Fibroblast of lung (primary cell): ENCODE measurements around the gene CDIPT. TPM values are rescaled to one million over a fixed set of nuclear protein-coding genes. Genes with fewer than 3 reads are reported as not detected.

Experiments
- DNase-seq, 2 donors: peaks; one replicate each; pipeline versions ENCODE4 v3.0.0 to v3.0.0-alpha.2; 2010; ENCODE audit warnings: low read depth in 2 of 2
- H2AFZ ChIP-seq: 2 replicates; pipeline ENCODE4 v1.5.1; 2012; ENCODE audit warnings: low read length, control low read depth, inconsistent platforms
- H3K27ac ChIP-seq: 2 replicates; pipeline ENCODE4 v1.5.1; 2011; ENCODE audit warnings: low read length, control low read depth; ENCODE audit not compliant: insufficient read depth
- H3K27me3 ChIP-seq: 2 replicates; pipeline ENCODE4 v1.5.1; 2011; ENCODE audit warnings: mild to moderate bottlenecking, low read length; ENCODE audit not compliant: control insufficient read depth, insufficient read depth
- H3K36me3 ChIP-seq: 2 replicates; pipeline ENCODE4 v1.5.1; 2011; ENCODE audit warnings: low read length; ENCODE audit not compliant: control insufficient read depth, insufficient read depth
- H3K4me1 ChIP-seq: 2 replicates; pipeline ENCODE4 v1.5.1; 2011; ENCODE audit warnings: low read length; ENCODE audit not compliant: control insufficient read depth, insufficient read depth; ENCODE audit errors: extremely low read depth
- H3K4me2 ChIP-seq: 2 replicates; pipeline ENCODE4 v1.5.1; 2011; ENCODE audit warnings: low read length, control low read depth; ENCODE audit not compliant: insufficient read depth; ENCODE audit errors: extremely low read depth
- H3K4me3 ChIP-seq, 4 experiments: fragments of 200-600 bp in 1 of 4; sonication (generic) in 1 of 4; replicated peaks in 1 of 4; 2 replicates each; pipeline ENCODE4 v1.5.1; 2011 to 2016; ENCODE audit warnings: low read length in 4 of 4, low read depth in 3 of 4, mild to moderate bottlenecking in 3 of 4, control low read depth in 2 of 4, inconsistent platforms in 1 of 4, mixed read lengths in 1 of 4; ENCODE audit not compliant: insufficient read depth in 1 of 4; ENCODE audit errors: control extremely low read depth in 1 of 4
- H3K79me2 ChIP-seq: 2 replicates; pipeline ENCODE4 v1.5.1; 2012; ENCODE audit warnings: mild to moderate bottlenecking, low read length, inconsistent platforms; ENCODE audit not compliant: control insufficient read depth, insufficient read depth
- H3K9ac ChIP-seq: 2 replicates; pipeline ENCODE4 v1.5.1; 2011; ENCODE audit warnings: mild to moderate bottlenecking, low read length, control low read depth; ENCODE audit not compliant: insufficient read depth
- H3K9me3 ChIP-seq: 2 replicates; pipeline ENCODE4 v1.5.1; 2012; ENCODE audit warnings: low read depth, low read length; ENCODE audit not compliant: control insufficient read depth, insufficient read depth
- H4K20me1 ChIP-seq: 2 replicates; pipeline ENCODE4 v1.5.1; 2011; ENCODE audit warnings: low read length; ENCODE audit not compliant: control insufficient read depth, insufficient read depth; ENCODE audit errors: extremely low read depth
- EZH2 ChIP-seq: IDR thresholded peaks from 2 replicates; pipeline ENCODE4 v1.5.1; 2012; ENCODE audit warnings: low read length, control low read depth, mild to moderate bottlenecking; ENCODE audit errors: missing control alignments
- polyA plus RNA-seq, 2 donors: library from polyadenylated mRNA; depleted of rRNA in 1 of 2; stranded (reverse) in 1 of 2; unstranded in 1 of 2; fragments of >200 nt; gene quantifications; 2 replicates each; pipeline ENCODE4 v1.2.1, GENCODE V29; 2011 to 2012; ENCODE audit warnings: missing spikeins in 1 of 2
- total RNA-seq: library from RNA; depleted of rRNA; stranded (reverse); fragments of >200 nt; gene quantifications from 2 replicates; pipeline ENCODE4 v1.2.1, GENCODE V29; 2014
- TF ChIP-seq, protein P1 (sequence below), 2 donors: IDR thresholded peaks in 1 of 2; conservative IDR thresholded peaks in 1 of 2; 1 replicate in 1 of 2; 2 replicates in 1 of 2; pipeline ENCODE4 v1.5.1; 2011 to 2012; ENCODE audit warnings: low read length in 2 of 2, control low read depth in 1 of 2, inconsistent platforms in 1 of 2, low read depth in 1 of 2, mild to moderate bottlenecking in 1 of 2

Gene CDIPT
- total and polyA plus RNA-seq, 2 donors (not counting 1 experiment from before 2014, with no cell fraction given): 84.9 to 99.6 TPM

DNA sequence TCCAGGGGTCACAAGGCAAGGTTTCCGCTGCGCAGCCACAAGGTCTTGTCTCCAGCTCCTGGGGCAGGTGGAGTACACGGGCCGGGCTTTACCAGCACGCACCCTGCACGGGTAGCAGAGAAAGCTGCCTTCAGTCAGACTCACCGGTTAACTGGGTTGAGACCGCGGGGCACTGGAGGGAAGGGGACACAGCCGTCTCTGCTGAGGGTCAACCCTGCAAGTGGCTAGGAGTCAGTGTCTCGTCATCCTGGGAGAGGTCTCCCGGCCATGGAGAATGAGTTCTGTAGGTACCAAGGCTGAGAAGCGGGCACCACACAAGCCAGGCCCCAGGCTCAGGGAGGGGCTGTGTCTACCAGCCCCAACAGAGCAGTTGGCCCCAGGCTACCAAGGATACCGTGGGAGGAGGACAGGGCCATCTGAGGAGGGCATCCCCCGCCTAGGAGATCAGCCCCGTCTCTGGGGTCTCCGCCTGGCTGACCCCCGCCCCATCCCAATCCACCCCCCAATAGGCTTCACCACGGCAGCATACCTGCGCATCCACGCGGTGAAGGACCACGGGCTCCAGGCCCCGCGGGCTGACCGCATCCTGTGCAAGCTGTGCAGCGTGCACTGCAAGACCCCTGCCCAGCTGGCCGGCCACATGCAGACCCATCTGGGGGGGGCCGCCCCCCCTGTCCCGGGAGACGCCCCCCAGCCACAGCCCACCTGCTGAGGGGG lies 53.8 kb downstream of the CDIPT start:
- Histone ChIP-seq H4K20me1 (no peaks in the 10 kb centered on the region), H3K4me3 (peak overlapping the region in 3 of 4 experiments; percentile 58 to 74 (median 71)), H3K4me1 (peaks cover 29% of the 10 kb centered on the region), H3K27ac (peak overlapping the region; percentile 81), H3K79me2 (peaks cover 33% of the 10 kb centered on the region), H2AFZ (no peak overlapping the region), H3K4me2 (peak overlapping the region; percentile 92), H3K9me3 (no peaks in the 10 kb centered on the region), H3K9ac (no peak overlapping the region), H3K36me3 (peaks cover 12% of the 10 kb centered on the region), H3K27me3 (no peaks in the 10 kb centered on the region)
- no peak for DNase-seq
- TF ChIP-seq, protein P1, sequence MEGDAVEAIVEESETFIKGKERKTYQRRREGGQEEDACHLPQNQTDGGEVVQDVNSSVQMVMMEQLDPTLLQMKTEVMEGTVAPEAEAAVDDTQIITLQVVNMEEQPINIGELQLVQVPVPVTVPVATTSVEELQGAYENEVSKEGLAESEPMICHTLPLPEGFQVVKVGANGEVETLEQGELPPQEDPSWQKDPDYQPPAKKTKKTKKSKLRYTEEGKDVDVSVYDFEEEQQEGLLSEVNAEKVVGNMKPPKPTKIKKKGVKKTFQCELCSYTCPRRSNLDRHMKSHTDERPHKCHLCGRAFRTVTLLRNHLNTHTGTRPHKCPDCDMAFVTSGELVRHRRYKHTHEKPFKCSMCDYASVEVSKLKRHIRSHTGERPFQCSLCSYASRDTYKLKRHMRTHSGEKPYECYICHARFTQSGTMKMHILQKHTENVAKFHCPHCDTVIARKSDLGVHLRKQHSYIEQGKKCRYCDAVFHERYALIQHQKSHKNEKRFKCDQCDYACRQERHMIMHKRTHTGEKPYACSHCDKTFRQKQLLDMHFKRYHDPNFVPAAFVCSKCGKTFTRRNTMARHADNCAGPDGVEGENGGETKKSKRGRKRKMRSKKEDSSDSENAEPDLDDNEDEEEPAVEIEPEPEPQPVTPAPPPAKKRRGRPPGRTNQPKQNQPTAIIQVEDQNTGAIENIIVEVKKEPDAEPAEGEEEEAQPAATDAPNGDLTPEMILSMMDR (conservative IDR thresholded peaks at IDR 0.05 in 1 of 2, IDR thresholded peaks at IDR 0.05 in 1 of 2; ENCODE audit: low read depth in 1 of 2, low read length in 2 of 2): no peak
- TF ChIP-seq EZH2: no peak

Other genes starting within 250 kb of the CDIPT start
- not detected in 2 replicates for gene SPN, start 200.0 kb downstream of the CDIPT start, total RNA-seq
- gene SPN, start 200.0 kb downstream of the CDIPT start, polyA plus RNA-seq: 0.01 and 0.05 TPM in 2 replicates
- gene QPRT, start 184.0 kb downstream of the CDIPT start, total RNA-seq: 53.7 and 94.0 TPM in 2 replicates
- 10.3 and 27.7 TPM in 2 replicates for gene QPRT, start 184.0 kb downstream of the CDIPT start, polyA plus RNA-seq
- gene C16orf54, start 117.2 kb downstream of the CDIPT start, total RNA-seq: not detected in 2 replicates
- gene C16orf54, start 117.2 kb downstream of the CDIPT start, polyA plus RNA-seq: not detected in 2 replicates
- gene ZG16, start 85.0 kb downstream of the CDIPT start, total RNA-seq: not detected in 2 replicates
- not detected in 2 replicates for gene ZG16, start 85.0 kb downstream of the CDIPT start, polyA plus RNA-seq
- 4.4 and 17.7 TPM in 2 replicates for gene KIF22, start 72.5 kb downstream of the CDIPT start, total RNA-seq
- 12.3 and 43.3 TPM in 2 replicates for gene KIF22, start 72.5 kb downstream of the CDIPT start, polyA plus RNA-seq
- 131 and 136 TPM in 2 replicates for gene MAZ, start 56.7 kb downstream of the CDIPT start, total RNA-seq
- 68.1 and 96.6 TPM in 2 replicates for gene MAZ, start 56.7 kb downstream of the CDIPT start, polyA plus RNA-seq
- gene PRRT2, start 51.0 kb downstream of the CDIPT start, total RNA-seq: 2.1 TPM in 2 replicates
- gene PRRT2, start 51.0 kb downstream of the CDIPT start, polyA plus RNA-seq: 1.3 and 2.9 TPM in 2 replicates
- gene PAGR1, start 47.1 kb downstream of the CDIPT start, total RNA-seq: 10.7 and 12.1 TPM in 2 replicates
- 10.0 and 16.2 TPM in 2 replicates for gene PAGR1, start 47.1 kb downstream of the CDIPT start, polyA plus RNA-seq
- 336 and 518 TPM in 2 replicates for gene MVP, start 42.8 kb downstream of the CDIPT start, total RNA-seq
- gene MVP, start 42.8 kb downstream of the CDIPT start, polyA plus RNA-seq: 208 and 214 TPM in 2 replicates
- 1.8 and 2.6 TPM in 2 replicates for gene SEZ6L2, start 36.3 kb upstream of the CDIPT start, total RNA-seq
- gene SEZ6L2, start 36.3 kb upstream of the CDIPT start, polyA plus RNA-seq: 0.80 and 1.2 TPM in 2 replicates
- gene ASPHD1, start 37.3 kb upstream of the CDIPT start, total RNA-seq: 5.4 and 5.9 TPM in 2 replicates
- gene ASPHD1, start 37.3 kb upstream of the CDIPT start, polyA plus RNA-seq: 0.77 and 1.3 TPM in 2 replicates
- gene KCTD13, start 63.0 kb upstream of the CDIPT start, total RNA-seq: 4.6 and 6.3 TPM in 2 replicates
- 5.7 and 5.9 TPM in 2 replicates for gene KCTD13, start 63.0 kb upstream of the CDIPT start, polyA plus RNA-seq
- 80.6 and 100 TPM in 2 replicates for gene TMEM219, start 98.9 kb upstream of the CDIPT start, total RNA-seq
- 79.4 and 86.3 TPM in 2 replicates for gene TMEM219, start 98.9 kb upstream of the CDIPT start, polyA plus RNA-seq
- gene TAOK2, start 110.6 kb upstream of the CDIPT start, total RNA-seq: 36.5 and 41.3 TPM in 2 replicates
- gene TAOK2, start 110.6 kb upstream of the CDIPT start, polyA plus RNA-seq: 12.3 and 14.3 TPM in 2 replicates
- 5.6 and 7.9 TPM in 2 replicates for gene HIRIP3, start 132.4 kb upstream of the CDIPT start, total RNA-seq
- 3.0 and 7.2 TPM in 2 replicates for gene HIRIP3, start 132.4 kb upstream of the CDIPT start, polyA plus RNA-seq
- 16.3 and 18.5 TPM in 2 replicates for gene INO80E, start 133.0 kb upstream of the CDIPT start, total RNA-seq
- gene INO80E, start 133.0 kb upstream of the CDIPT start, polyA plus RNA-seq: 21.9 and 37.1 TPM in 2 replicates
- 0.26 and 0.33 TPM in 2 replicates for gene DOC2A, start 147.8 kb upstream of the CDIPT start, total RNA-seq
- gene DOC2A, start 147.8 kb upstream of the CDIPT start, polyA plus RNA-seq: 0.03 TPM in 1 of 2 replicates, not detected in the other
- gene C16orf92, start 160.0 kb upstream of the CDIPT start, total RNA-seq: not detected in 2 replicates
- not detected in 2 replicates for gene C16orf92, start 160.0 kb upstream of the CDIPT start, polyA plus RNA-seq
- gene TLCD3B, start 168.0 kb upstream of the CDIPT start, total RNA-seq: not detected in 2 replicates
- gene TLCD3B, start 168.0 kb upstream of the CDIPT start, polyA plus RNA-seq: 0.11 TPM in 1 of 2 replicates, not detected in the other
- gene ALDOA, start 202.5 kb upstream of the CDIPT start, total RNA-seq: 461 and 474 TPM in 2 replicates
- gene ALDOA, start 202.5 kb upstream of the CDIPT start, polyA plus RNA-seq: 1,015 and 1,066 TPM in 2 replicates
- gene PPP4C, start 212.8 kb upstream of the CDIPT start, total RNA-seq: 134 and 147 TPM in 2 replicates
- 116 and 161 TPM in 2 replicates for gene PPP4C, start 212.8 kb upstream of the CDIPT start, polyA plus RNA-seq
- gene TBX6, start 228.7 kb upstream of the CDIPT start, total RNA-seq: 0.26 and 0.33 TPM in 2 replicates
- gene TBX6, start 228.7 kb upstream of the CDIPT start, polyA plus RNA-seq: not detected in 2 replicates
- 16.0 and 19.5 TPM in 2 replicates for gene YPEL3, start 233.0 kb upstream of the CDIPT start, total RNA-seq
- gene YPEL3, start 233.0 kb upstream of the CDIPT start, polyA plus RNA-seq: 11.9 and 21.4 TPM in 2 replicates